ENCODE results near the gene ARV1.
A peak's percentile ranks its signal among the peaks of the same experiment; 100 is the strongest.
"Not testable (repeated sequence)": the region's sequence is repeated elsewhere in the genome, so short reads cannot be mapped to it uniquely, and the experiment has no call there.

The ARV1 gene

DNA sequence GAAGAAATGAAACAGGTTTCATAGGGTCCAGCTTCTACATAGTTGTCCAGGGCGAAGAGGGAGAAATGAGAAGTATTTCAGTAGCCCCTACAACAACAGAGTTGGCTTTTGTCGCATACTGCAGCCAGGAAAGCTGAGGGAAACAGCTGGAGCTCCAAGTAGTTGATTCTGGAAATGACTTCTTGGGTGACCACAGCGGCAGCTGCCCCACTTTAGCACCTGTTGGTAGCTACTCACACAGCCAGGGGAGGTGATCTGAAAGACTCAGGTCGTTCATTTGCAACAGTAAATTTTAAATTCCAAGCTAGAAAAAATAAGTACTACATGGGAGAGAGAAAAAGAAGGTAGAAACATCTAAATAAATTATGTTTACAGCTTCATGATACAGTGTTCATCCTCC lies 2.5 kb upstream of the ARV1 start:
- TF ChIP-seq ZFX (IDR thresholded peaks at IDR 0.05; ENCODE audit: borderline replicate concordance), result no peak
- TF ChIP-seq, protein P1, sequence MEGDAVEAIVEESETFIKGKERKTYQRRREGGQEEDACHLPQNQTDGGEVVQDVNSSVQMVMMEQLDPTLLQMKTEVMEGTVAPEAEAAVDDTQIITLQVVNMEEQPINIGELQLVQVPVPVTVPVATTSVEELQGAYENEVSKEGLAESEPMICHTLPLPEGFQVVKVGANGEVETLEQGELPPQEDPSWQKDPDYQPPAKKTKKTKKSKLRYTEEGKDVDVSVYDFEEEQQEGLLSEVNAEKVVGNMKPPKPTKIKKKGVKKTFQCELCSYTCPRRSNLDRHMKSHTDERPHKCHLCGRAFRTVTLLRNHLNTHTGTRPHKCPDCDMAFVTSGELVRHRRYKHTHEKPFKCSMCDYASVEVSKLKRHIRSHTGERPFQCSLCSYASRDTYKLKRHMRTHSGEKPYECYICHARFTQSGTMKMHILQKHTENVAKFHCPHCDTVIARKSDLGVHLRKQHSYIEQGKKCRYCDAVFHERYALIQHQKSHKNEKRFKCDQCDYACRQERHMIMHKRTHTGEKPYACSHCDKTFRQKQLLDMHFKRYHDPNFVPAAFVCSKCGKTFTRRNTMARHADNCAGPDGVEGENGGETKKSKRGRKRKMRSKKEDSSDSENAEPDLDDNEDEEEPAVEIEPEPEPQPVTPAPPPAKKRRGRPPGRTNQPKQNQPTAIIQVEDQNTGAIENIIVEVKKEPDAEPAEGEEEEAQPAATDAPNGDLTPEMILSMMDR (IDR thresholded peaks at IDR 0.05), result no peak
- no peak overlapping the region for H3K27ac ChIP-seq

DNA sequence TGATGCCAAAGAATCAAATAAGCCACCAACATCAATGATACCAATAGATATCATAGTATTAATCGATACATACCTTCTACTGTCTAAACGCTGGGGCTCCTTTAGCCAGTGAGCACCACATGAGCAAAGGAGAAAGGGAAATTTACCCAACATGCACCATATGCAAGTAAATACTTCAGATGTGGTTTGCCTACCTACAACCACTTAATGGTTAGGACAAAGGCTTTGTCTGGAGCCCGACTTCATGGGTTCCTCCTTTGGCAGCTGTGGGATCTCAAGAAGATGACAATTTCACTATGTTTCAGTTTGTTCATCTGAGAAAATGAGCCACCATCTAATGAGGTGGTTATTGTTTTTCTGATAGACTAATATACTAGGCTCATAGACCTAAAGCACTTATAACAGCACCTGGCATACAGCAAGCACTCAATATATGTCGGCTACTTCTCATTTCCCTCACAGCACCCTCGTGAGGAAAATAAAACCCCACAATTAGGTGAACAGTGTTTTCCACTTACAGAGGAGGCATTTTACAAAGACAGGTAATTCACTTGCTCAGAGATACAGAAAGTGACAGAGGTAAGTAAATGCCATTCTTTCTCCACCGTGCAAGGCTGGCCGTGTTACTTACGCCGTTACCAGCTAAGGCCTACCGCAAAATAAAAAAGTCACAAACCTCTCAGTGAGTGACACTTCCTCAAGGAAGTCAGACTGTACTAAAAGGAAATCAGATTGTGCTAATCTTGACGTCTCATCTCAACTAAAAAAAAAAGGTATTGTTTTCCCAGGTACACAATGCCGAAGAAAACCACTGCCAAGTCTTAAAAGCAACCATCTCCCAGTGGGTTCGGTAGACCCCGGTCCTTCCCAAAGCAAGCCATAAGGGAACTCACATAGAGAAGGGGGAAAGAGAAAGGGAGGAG lies 1.8 kb upstream of the ARV1 start:
- peak overlapping the region; percentile 80 for H3K27ac ChIP-seq
- TF ChIP-seq, protein P1 (IDR thresholded peaks at IDR 0.05), result no peak
- no peak for TF ChIP-seq ZFX (IDR thresholded peaks at IDR 0.05; ENCODE audit: borderline replicate concordance)

DNA sequence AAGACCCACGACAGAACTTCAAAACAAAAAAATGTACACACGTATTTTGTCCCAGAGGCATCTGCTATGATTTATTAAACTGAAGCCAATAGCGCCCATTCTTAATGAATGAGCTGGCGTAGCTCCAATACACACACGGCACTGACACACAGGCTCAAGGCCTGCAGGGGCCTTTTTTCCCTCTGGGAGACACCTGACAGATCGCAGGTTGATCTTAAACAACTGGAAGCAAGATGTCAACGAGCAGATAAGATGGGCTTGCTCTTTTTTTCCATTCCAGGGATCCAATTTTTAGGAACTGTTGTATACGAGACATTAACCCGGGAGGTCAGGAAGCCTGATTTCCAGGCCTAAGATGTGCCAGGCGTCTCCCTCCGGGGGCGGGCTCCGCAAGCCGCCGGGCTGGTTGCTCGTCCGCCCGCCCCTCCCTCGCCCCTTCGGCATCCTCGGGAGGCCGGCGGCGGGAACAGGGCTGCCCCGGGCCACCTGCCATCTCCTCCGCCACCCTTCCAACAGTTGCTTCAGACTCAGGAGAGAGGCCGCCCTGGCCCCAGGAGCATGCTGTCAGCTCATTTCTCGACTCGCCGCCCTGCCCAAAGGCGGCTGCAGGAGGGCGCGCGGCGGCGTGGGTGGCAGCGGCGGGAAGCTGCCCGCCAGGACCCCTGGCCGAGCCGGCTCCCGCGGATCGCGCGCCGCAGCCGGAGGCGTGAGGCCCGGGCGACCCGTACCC lies 968 bp upstream of the ARV1 start:
- peak overlapping the region; percentile 80 for H3K27ac ChIP-seq

DNA sequence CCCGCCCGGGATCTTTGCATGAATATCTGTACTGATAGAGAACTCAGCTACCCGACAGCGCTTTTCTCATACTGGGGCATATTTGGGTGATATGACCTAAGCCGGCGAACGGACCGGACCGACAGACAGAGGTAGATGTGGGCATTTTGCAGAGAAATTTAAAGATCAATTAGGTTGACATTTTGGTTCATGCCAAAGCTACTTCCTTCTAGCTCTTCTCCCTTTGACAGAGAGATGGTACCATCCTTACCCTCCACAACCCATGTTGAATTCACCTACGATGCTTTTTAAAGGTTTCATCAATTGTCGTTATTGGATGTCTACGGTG lies 459 bp downstream of the ARV1 start:
- TF ChIP-seq ZFX (IDR thresholded peaks at IDR 0.05; ENCODE audit: borderline replicate concordance), result no peak
- TF ChIP-seq, protein P1 (IDR thresholded peaks at IDR 0.05), result no peak
- H3K27ac ChIP-seq, result peak overlapping the region; percentile 80

More for the DNA sequence above, 968 bp upstream of the ARV1 start:
- TF ChIP-seq, protein P1 (IDR thresholded peaks at IDR 0.05), result no peak
- TF ChIP-seq ZFX (IDR thresholded peaks at IDR 0.05; ENCODE audit: borderline replicate concordance), result no peak

DNA sequence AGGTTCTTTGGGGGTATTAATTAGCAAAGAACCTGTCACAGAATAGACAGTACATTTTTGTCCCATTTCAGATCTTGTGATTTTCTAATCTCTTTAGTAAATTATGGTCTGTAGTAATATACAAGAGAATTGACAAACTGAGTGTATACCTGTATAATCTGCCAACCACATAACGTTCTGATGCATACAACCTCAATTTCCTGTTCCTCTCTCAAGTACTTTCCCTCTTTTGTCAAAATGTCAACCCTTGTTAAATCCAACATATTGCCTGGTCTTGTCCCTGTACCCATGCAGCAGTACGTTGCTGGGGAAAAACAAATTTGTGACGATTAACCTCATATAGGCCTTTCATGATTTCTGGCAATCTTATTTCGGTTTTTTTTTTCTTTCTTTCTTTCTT lies 1.1 kb downstream of the ARV1 start:
- no peak overlapping the region for H3K27ac ChIP-seq
- TF ChIP-seq ZFX (IDR thresholded peaks at IDR 0.05; ENCODE audit: borderline replicate concordance), result no peak
- TF ChIP-seq, protein P1 (IDR thresholded peaks at IDR 0.05), result no peak

DNA sequence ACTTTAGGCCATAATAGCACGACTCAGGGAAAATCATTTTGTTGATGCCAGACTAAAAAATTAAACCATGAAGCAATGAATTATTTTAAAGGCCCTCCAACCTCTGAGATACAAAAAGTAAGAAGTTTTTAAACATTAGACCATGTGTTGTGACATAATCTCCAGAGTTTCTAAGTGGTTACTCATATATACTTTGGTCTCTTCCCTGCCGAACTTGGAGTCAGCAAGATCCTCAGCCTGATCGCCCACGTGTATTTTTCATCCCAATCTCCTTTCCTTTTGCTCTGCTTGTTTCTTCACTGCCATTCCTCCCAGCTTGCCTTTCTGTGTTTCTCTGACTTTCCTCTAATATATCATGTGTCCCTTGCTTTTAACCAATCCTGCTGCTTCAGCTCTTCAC lies 3.8 kb downstream of the ARV1 start:
- TF ChIP-seq, protein P1 (IDR thresholded peaks at IDR 0.05), result no peak
- no peak for TF ChIP-seq ZFX (IDR thresholded peaks at IDR 0.05; ENCODE audit: borderline replicate concordance)
- H3K27ac ChIP-seq, result no peak overlapping the region

DNA sequence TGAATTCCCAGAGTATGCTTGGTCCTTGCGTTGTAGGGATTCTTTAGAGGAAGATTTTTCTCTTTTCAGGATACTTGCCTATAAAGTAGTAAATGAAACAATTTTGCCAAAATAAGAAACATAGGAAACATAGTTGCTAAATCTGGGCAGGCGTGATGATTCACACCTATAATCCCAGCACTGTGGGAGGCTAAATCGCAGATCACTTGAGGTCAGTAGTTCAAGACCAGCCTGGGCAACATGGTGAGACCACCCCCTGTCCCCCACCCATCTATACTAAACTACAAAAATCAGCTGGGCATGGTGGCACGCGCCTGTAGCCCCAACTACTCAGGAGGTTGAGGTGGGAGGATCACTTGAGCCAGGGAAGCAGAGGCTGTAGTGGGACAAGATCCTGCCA lies 4.9 kb downstream of the ARV1 start:
- TF ChIP-seq, protein P1 (IDR thresholded peaks at IDR 0.05), result no peak
- TF ChIP-seq ZFX (IDR thresholded peaks at IDR 0.05; ENCODE audit: borderline replicate concordance), result no peak
- no peak overlapping the region for H3K27ac ChIP-seq

DNA sequence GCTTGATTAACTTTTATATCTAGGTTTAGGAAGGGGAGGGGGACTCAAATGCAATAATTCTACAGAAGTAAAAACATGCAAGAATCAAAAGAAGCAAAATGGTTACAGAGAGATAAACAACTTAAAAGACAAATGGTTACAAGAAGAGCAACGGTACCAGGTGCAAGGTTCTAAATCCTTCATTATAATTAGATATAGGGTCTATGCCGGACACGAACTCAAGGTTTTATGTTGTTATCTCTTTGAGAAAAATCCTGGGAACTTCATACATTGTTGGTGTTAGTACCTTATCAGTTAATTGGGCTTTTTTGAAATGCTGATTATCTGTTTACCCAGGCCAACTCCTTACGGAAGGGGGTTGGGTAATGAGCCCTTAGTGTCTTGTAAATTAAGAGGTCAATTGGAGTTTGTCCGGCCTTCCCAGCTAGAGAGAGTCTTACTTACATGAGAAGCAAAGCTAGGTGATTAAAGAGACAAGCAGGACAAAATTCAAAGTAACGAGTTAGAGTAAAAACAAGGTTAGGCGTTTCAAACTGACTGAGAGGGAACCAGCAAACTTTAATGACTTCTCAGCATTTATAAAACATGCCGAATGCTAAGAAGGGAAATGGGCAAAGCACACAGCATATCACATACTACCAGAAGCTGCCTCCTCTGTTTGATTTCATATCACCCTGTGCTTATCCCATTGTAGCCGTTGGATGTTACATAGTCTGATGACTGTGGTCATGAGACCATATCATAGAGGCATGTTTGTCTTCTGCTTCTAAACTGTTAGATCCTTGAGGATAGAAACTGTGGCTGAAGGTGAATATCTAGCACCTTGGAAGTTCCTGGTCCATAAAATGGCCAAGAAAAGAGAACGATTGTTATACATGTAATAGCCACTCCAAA lies 6.0 kb downstream of the ARV1 start:
- H3K27ac ChIP-seq, result not testable (repeated sequence)

Data from 22Rv1 (cell line).